ENCODE results near the gene C3orf18. TPM values are rescaled to one million over a fixed set of nuclear protein-coding genes. Genes with fewer than 3 reads are reported as not detected.

The C3orf18 gene
- total and polyA plus RNA-seq, 2 experiments from 2014 or later = 2.4 to 7.7 TPM

GRCh38 chr3:50600841-50601591 lies 33.5 kb upstream of the C3orf18 start:
- Histone ChIP-seq H3K27me3 (ENCODE audit: insufficient read depth) (0 out of 2 replicates have a peak, but pooled peaks cover under 1% of the 10 kb centered on the region), H3K4me2 (no peak overlapping the region), H3K79me2 (replicated peaks; ENCODE audit: insufficient read depth) (no peaks in the 10 kb centered on the region), H3K4me3 (no peak overlapping the region), H2AFZ (no peak overlapping the region), H3K4me1 (ENCODE audit: insufficient read depth) (no peaks in the 10 kb centered on the region), H3K36me3 (ENCODE audit: insufficient read depth) (no peaks in the 10 kb centered on the region), H4K20me1 (replicated peaks; ENCODE audit: insufficient read depth) (no peaks in the 10 kb centered on the region), H3F3A (replicated peaks; ENCODE audit: low read depth) (no peaks in the 10 kb centered on the region), H3K27ac (ENCODE audit: low read depth) (no peak overlapping the region), H3K9me2 (ENCODE audit: insufficient read depth) (no peaks in the 10 kb centered on the region)
- no peak overlapping the region for H3K27ac Mint-ChIP-seq
- H3K36me3 Mint-ChIP-seq (ENCODE audit: low read depth) = no peaks in the 10 kb centered on the region
- H3K27me3 Mint-ChIP-seq (ENCODE audit: insufficient read depth, low read depth, poor library complexity) = peaks cover 4% of the 10 kb centered on the region
- ATAC-seq (peak; percentile 44), DNase-seq (ENCODE audit: low spot score) (peak; percentile 30)
- TF ChIP-seq STAT1 (IDR thresholded peaks at IDR 0.05; ENCODE audit: unreplicated experiment) (no peak), ZNF114 (CRISPR knock-in tag; IDR thresholded peaks at IDR 0.05) (no peak), EZH2 (IDR thresholded peaks at IDR 0.05; ENCODE audit: low read depth, unreplicated experiment) (no peak)
- no peaks in the 10 kb centered on the region for H3K9me3 Mint-ChIP-seq
- no peak overlapping the region for H3K4me3 Mint-ChIP-seq
- H3K4me1 Mint-ChIP-seq = no peaks in the 10 kb centered on the region; the same call in 2 of the 3 replicates

GRCh38 chr3:50600141-50600753 lies 32.7 kb upstream of the C3orf18 start:
- Histone ChIP-seq H4K20me1 (replicated peaks; ENCODE audit: insufficient read depth) (no peaks in the 10 kb centered on the region), H3K4me3 (no peak overlapping the region), H3K36me3 (ENCODE audit: insufficient read depth) (no peaks in the 10 kb centered on the region), H2AFZ (no peak overlapping the region), H3K27me3 (ENCODE audit: insufficient read depth) (0 out of 2 replicates have a peak, but pooled peaks cover 3% of the 10 kb centered on the region), H3F3A (replicated peaks; ENCODE audit: low read depth) (no peaks in the 10 kb centered on the region), H3K4me2 (no peak overlapping the region), H3K79me2 (replicated peaks; ENCODE audit: insufficient read depth) (no peaks in the 10 kb centered on the region), H3K9me2 (ENCODE audit: insufficient read depth) (no peaks in the 10 kb centered on the region), H3K4me1 (ENCODE audit: insufficient read depth) (no peaks in the 10 kb centered on the region), H3K27ac (ENCODE audit: low read depth) (no peak overlapping the region)
- Mint-ChIP-seq H3K27me3 (ENCODE audit: insufficient read depth, low read depth, poor library complexity) (peaks cover 4% of the 10 kb centered on the region), H3K9me3 (no peaks in the 10 kb centered on the region), H3K36me3 (ENCODE audit: low read depth) (no peaks in the 10 kb centered on the region), H3K27ac (no peak overlapping the region), H3K4me1 (no peaks in the 10 kb centered on the region; the same call in 2 of the 3 replicates), H3K4me3 (no peak overlapping the region)
- no peak for ATAC-seq
- no peak for DNase-seq (ENCODE audit: low spot score)
- TF ChIP-seq NANOG (IDR thresholded peaks at IDR 0.05; ENCODE audit: borderline replicate concordance) (no peak), REST (IDR thresholded peaks at IDR 0.05; ENCODE audit: unreplicated experiment) (no peak), ETS1 (IDR thresholded peaks at IDR 0.05) (no peak), JUNB (IDR thresholded peaks at IDR 0.05; ENCODE audit: unreplicated experiment) (no peak), ZNF114 (CRISPR knock-in tag; IDR thresholded peaks at IDR 0.05) (no peak), POLR2AphosphoS5 (IDR thresholded peaks at IDR 0.05; ENCODE audit: low read depth) (no peak), EZH2phosphoT487 (IDR thresholded peaks at IDR 0.05; ENCODE audit: unreplicated experiment) (no peak), ZNF331 (CRISPR knock-in tag; IDR thresholded peaks at IDR 0.05; ENCODE audit: low read depth) (no peak), CTCF (conservative IDR thresholded peaks at IDR 0.05; ENCODE audit: low read depth in 2 of 2) (no peak), STAT1 (IDR thresholded peaks at IDR 0.05; ENCODE audit: unreplicated experiment) (no peak), CREB1 (CRISPR knock-in tag; IDR thresholded peaks at IDR 0.05; ENCODE audit: low read depth) (no peak), EZH2 (IDR thresholded peaks at IDR 0.05; ENCODE audit: low read depth, unreplicated experiment) (no peak)

Data from GM23338 (cell line).